Endometrial microvascular endothelial cells (primary cell): ENCODE measurements around the gene ZNF593OS. TPM values are rescaled to one million over a fixed set of nuclear protein-coding genes. Genes with fewer than 3 reads are reported as not detected.

ENCODE experiments used
- in situ Hi-C: cut with HindIII; loops from 2 replicates; pipeline ENCODE4 v1.10.0; 2017; ENCODE audit warnings: low sequenced_read_pairs, low pct_unique_long_range_greater_than_20kb; ENCODE audit errors: inconsistent ontology term
- total RNA-seq: library from RNA; depleted of rRNA; stranded (reverse); fragments of >200 nt; gene quantifications from one replicate; pipeline ENCODE4 v1.2.3, GENCODE V29; 2015; ENCODE audit errors: inconsistent ontology term

ZNF593OS gene
- total RNA-seq, 1 donor from 2014 or later, result not detected

DNA sequence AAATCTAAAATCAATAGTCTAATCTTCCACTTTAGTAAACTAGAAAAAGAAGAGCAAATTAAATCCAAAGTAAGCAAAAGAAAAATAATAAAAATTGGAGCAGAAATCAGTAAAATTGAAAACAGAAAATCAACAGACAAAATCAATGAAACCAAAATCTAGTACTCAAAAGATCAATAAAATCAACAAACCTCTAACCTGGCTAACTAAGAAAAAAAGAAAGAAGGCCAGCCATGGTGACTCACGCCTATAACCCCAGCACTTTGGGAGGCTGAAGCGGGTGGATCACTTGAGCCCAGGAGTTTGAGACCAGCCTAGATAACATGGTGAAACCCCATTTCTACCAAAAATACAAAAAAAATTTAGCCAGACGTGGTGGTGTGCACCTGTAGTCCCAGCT is 37.2 kb downstream of the ZNF593OS start:
- in situ Hi-C loops, result no loop called here

- in situ Hi-C loops, result no loop called here
These were observed 38.8 kb downstream of the ZNF593OS start for GRCh38 chr1:26132834-26133167.

- in situ Hi-C loops, result no loop called here
These were observed 39.4 kb downstream of the ZNF593OS start for GRCh38 chr1:26132128-26132833.

GRCh38 chr1:26130695-26131094 is 40.9 kb downstream of the ZNF593OS start:
- in situ Hi-C loops, result no loop called here

DNA sequence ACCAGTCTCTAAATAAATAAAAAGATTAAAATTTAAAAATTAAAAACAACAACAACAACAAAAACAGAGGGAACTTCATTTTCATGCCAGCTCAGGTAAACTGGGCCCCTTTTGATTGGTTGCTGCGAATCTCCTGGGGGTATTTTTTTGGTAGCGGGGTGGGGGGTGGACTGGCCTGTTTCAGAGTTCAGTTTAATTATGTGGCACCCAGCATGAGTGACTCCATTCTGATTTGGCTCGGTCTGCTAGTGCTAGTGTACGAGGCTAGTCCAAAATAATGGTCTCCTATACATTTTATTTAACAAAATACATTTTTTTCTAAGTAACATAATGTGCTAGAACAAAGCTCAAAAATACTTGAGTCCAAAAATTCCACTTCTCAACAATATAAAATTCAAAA is 41.9 kb downstream of the ZNF593OS start:
- in situ Hi-C loops, result no loop called here

- in situ Hi-C loops, result no loop called here
These were observed 44.1 kb downstream of the ZNF593OS start for GRCh38 chr1:26127235-26128163.

DNA sequence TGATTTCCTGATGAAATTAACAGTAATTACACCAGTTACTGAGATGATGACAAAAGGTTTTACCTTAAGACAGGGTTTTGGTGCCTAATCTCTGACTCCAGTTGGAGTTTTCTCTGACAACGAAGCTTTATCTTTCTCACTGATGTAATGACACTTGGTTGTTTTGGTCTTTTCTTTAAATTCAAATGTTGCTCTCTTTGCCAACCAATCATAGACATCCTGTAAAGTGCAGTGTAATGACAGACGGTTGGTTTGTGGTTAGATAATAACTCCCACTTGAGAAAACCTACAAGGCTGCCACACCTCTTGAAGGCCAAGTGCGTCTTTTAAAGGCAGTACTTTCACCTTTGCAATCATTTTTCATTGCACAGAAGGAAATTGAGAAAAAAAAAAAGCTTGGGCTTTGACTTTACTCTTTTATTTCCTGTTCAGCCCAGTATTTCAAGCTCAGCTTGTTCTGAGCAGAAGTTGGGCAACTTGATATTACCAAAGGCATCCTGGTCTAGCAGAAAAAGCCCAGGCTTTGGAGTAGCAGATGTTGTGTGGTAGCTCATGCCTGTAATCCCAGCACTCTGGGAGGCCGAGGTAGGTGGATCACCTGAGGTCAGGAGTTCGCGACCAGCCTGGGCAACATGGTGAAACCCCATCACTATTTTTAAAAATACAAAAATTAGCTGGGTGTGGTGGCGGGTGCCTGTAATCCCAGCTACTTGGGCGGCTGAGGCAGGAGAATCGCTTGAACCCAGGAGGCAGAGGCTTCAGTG is 45.1 kb downstream of the ZNF593OS start:
- in situ Hi-C loops, result no loop called here

DNA sequence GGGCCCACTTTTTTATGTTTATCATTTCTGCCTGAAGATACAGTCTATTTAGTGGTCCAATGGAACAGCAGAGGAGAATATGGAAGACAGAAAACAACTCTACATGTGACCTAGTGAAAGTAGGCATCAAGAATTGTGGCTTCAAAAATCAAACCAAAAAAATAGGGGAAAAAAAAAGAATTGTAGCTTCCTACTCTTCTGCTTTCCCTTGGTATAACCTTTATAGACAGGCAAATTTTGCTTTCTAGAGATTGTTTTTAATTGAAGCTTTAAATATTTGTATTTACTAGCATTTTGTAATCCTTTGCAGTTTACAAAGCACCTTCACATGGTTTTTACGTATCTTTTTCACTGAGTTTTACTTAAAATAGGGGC is 45.7 kb downstream of the ZNF593OS start:
- in situ Hi-C loops, result no loop called here

DNA sequence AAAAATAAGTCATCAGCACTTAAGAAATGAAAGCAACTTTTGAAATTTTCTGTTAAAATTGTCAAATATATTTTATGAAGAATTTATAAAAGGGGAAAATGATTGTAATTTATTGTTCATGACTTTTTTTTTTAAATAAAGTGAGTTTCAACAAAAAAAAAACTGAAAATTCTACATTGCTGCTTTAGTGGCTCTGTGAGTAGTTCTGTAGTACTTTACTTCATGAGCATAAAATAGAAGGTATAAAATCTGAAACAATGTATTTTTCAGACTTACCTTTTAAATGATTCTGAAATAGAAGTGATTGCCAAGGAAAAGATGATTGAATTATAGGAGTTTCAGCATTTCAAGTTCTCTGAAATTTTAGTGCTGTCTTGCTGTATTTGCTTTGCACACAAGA is 46.2 kb downstream of the ZNF593OS start:
- in situ Hi-C loops, result no loop called here

DNA sequence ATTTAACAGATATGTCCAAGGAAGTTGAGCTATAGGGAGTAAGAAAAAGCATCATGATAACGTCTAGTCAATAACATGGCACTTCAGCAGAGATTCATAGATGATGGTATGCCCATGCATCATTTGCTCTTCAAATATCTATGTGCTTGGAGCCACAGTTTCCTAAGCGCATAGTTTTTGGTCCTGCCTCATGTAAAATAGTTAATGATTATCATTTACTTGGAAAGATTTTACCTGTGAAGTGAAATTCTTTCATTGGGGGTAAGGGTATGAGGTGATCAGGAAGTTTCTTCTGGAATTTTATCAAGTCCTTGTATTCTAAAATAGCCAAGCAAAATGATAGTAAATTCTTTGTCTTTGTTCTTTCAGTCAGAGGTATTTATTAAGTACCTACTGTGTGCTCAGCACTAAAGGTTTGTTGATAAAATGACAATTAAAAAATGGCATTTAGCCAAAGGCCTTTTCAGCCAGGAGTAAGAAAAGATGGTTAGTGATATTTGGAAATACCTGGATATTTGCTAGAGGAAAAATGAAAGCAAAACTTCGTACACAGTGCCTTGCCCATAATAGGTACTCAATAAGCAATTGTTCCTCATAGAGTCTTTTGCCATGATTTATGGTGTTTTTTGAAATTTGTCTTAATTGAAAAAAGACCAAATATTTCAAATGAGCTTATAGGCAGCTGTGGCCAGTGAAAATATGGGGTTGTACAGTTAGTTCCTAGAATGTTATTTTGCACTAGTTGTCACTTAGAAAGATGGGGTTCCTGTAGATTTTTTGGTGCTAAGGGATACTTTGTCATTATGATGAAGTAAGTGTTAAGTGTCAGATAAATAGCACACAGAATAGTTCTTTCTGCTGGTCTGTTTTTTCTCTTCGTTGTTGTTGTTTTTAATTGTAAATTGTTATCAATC is 47.0 kb downstream of the ZNF593OS start:
- in situ Hi-C loops, result no loop called here

DNA sequence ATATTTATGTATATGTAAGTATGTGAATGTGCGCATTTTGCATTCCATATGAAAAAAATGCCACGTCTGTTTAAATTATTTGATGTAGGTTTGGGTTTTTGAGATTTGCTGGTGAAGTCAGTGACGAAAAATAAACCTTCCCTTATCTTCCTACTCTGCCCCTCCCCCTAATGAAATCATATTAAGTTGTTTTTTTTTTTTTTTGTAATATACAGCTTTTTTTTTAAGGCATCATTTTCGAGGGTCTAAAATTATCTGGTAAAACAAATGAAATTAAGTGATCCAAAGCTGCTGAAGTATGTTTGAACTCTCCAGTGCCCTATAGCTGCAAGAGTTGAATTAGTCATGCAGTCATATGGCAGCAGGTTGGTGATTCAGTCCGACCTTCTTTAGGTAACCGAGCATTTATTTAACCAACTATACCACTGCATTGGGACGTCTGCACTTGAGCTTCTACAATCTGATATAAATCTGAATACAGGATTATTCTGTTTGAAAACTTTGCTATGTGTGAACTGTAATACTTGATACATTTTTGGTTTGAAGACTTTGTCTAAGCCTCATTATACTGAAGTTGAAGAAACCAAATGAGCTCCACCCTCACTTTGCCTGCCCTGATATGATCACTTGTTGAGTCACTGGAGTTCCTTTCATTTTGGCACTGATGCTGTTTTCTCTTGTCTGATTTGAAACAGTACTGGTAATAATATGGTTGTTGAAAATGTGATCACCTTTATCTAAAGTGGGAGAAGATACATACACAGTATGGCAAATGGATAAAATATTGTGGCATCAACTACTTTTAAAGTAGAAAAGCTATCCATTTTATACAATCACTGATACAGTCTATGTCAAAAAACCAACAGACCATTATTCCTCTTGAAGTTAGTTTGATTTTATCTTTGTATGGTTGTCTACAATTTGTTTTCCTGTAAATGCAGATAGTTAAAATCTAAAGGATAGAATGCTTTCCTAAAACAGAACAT is 48.4 kb downstream of the ZNF593OS start:
- in situ Hi-C loops, result no loop called here

GRCh38 chr1:26121854-26122773 is 49.5 kb downstream of the ZNF593OS start:
- in situ Hi-C loops, result no loop called here

GRCh38 chr1:26119892-26120608 is 51.6 kb downstream of the ZNF593OS start:
- in situ Hi-C loops, result no loop called here
